DMS53 treated with DMSO at 0.1 percent for 48 hours (cell line): ENCODE measurements around the gene NANOS3.

Experiments used
- DNase-seq: peaks from one replicate; lab custom pipeline; 2025; ENCODE audit not compliant: unreplicated experiment; lab: John Stamatoyannopoulos, UW

The NANOS3 gene

DNA sequence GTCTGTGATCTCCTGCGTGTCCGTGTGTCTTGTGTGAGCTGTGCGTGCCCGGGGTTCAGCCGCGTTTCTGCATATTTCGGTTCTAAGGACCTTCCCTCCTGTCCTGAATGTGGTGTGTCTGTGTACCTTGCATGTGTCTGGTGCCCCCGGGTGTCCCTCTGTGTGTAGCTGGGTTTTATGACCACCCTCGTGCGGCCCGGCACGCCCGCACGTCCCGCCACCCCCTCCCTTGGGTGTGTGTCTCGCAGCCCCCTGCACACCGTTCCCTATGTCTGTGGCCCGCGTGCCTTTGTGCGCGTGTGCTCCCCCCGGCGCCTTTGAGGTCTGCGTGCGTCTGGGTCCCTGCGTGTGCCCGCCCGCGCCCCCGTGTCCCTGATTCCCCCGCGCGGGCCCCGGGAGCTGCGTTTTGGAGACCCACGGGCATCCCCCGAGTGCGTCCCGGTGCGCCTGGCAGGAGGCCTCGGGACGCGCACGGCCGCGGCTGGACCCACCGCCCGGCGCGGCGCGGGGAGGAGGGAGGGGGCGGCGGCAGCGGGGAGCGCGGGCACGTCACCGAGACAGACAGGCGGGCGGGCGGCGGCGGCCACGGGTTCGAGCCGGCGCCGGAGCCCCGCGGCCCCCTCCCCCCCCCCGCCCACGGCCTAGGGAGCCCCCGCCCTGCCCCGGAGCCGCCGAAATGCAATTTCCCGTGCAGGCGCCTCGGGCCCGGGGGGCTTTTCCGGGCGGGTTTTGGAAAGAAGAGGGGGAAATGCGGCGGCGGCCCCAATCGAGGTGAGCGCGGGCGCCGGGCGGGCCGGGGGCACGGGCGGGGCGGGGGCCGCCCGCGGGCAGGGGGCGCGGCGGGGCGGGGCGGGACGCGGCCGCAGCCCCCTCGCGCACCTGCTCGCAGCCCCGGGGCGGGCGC is 12.0 kb upstream of the NANOS3 start:
- DNase-seq = no peak

DNA sequence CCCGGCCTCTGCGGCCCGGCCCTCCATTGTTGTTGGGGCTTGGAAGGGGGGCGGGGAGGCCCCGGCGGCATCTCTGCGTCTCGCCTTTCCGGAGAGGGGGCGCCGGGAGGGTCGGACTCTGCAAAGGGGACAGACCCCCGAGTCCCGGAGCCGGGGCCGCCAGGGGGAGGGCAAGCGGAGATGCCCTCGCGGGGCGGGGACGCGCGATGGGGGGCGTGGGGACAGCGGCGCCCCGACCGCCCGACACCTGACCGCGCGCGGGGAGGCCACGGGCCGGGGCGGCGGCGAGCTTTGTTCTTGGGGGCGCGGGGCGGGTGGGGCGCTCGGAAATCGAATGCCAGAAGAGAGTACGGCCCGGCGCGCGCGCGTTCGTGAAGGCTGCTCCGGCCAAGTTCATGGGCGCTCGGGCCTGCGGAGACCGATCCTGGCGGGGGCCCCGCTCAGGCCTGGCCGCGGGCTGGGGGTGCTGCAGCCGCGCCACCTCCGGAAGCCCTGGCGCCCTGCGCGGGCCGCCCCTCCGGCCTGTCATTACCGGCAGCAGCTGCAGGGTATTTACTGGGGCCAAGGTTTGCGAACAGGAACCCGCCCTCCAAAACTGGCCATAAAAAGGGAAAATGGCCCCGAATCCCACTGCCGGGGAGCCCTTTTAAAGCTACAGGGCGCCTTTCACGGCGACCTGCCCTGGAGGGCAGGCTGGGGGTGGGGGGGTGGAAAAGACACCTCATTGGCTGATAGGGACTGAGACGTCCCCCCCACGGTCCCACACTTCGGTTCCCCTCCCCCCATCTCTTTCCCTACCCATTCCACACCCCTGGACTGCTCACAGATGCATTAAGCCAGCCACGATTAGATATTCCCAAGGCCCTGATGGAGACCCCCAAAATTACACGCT is 11.1 kb upstream of the NANOS3 start:
- DNase-seq = no peak

DNA sequence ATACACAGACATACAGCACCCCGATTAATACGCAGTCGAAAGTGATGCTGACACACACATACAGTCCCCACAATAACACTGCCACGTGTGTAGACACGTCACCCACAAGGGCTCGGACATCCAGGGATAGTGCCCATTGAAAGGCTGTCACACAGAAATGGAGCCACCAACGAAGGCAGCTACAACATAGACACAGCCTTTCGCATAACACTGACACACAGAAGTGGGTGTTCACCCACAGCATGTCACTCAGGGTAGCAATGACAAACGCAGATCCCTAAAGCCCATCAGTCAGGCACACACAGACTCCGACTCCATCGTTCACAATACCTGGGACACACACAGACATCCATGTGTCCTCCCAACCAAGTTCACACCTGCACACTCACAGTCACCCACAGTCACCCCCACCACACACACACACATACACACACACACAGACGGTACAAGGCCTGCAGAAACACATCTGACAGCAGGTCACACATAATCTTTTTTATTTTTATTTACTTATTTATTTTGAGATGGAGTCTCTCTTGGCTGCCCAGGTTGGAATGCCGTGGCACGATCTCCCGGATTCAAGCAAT is 10.4 kb upstream of the NANOS3 start:
- DNase-seq = no peak

DNA sequence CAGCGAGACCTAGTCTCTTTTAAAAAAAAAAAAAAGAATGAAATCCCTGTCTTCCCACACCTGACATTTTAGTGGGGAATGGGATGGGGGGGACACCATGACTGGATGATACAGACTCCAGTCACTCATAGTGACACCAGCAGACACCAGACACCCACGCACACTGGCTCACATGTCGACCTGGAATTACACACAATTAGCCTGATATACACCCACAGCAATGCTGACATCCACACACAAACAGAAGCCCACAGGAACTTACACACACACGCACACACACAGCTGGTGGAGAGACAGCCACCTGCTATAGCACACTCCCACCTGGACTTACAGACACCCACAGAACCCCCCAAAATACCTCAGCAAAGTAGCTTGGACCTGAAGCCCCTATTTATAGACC is 8.3 kb upstream of the NANOS3 start:
- DNase-seq = no peak

DNA sequence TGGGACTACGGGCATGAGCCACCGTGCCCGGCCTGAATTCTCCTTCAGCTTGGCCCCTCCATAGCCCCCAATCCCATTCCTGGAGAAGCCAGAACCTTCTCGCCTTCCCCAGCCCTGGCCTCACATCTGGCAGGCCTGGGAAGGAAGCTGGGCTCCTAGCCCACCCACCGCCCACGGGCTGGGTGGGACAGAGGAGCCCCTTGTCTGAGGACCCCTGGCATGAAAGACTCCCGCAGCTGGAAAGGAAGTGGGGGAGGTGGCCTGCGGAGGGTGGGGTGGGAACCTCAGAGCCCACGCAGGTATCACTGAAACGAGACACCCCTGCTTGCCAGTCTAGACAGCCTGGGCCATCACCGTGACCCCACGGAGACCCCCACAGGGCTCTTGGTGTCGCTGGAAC is 7.7 kb upstream of the NANOS3 start:
- DNase-seq = no peak

- DNase-seq = no peak
Measured at GRCh38 chr19:13870873-13871272, 6.1 kb upstream of the NANOS3 start.

GRCh38 chr19:13872339-13872694 is 4.6 kb upstream of the NANOS3 start:
- DNase-seq = no peak

DNA sequence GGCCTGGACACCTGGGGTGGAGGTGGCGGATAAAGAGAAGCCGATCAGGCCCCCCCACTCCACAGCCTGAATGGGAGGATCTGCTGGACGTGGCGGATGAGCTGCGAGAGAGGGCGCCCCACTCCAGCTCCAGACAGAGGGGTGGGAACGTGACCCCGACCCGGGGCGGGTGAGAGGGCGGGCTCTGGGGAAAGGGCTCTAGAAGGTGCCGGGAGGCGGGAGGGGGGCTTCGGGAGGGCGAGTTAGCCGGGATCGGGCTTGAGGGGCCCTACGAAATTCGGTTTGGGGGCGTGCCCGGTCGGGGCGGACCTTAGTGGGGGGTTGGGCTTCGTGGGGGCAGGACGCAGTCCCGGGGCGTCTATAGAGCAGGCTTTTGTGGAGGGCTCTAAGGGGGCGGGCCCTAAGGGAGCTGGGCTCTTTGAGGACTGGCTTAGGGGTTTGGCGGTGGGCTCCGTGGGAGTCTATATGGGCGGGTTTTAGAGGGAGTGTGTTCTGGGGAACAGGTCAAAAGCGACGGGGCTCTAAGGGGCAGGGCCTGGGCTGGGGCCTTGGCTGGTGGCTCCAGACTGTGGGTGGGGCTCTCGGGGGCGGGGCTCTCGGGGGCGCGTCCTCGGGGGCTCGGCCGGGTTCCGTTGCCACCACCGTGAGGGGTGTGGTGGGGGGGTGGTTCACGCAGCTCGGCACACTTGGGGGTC is 4.1 kb upstream of the NANOS3 start:
- DNase-seq = no peak

DNA sequence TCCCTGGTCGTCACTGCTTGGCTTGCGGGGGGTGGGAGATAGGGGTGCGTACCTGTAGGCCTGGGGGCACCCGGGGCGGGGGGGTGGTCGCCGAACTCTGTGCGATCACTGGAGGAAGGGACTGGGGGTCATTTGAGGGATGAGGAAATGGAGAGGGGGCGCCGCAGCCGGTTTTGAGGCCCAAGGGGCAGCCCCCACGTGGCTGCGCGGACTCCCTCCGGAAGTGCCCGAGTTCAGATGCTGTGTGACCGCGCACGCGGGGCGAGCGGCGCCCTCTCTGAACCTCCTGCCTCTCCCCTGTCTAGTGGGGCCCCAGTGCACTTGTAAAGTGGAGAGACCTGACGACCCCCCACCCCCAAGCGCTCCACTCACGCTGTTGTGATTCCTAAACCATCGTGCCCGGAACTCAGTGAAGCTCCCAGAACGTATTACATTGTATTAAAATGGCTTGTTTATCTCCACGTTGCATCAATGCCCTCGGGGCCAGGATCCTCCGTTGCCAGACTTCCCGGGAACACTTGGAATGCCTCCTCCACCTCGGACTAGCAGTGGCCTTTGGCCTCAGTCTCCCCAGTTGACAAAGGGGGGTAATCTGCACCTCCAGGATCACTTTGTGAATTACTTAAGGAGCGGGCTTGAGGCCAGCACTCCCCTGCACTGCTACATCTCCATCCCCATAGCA is 3.0 kb upstream of the NANOS3 start:
- no peak for DNase-seq

- DNase-seq = no peak
Measured at GRCh38 chr19:13875824-13876223, 1.1 kb upstream of the NANOS3 start.

GRCh38 chr19:13877303-13877702 is 369 bp downstream of the NANOS3 start:
- DNase-seq = no peak

- DNase-seq = peak; percentile 90
Measured at GRCh38 chr19:13880059-13881043, 3.4 kb downstream of the NANOS3 start.

DNA sequence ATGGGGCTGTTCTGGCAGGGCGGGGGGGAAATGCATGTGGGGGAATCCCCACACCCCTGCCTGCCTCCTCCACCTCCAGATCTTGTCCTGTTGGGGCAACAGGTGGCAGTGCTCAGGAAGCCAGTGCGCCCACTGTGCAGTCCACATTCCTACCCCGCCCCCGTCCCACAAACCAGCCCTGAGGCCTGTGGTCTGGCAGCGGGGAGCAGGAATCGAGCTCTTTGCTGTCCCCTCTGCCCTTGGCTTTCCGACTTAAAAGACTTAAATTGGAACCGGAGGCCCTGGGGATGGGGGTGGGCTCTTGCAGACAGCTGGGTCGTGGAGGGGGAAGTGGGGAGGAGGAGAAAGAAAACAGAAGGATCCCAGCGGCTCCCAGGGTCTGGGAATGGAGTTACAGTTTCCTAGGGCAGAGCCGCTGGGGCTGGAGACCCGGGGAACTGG is 4.3 kb downstream of the NANOS3 start:
- DNase-seq = no peak

- no peak for DNase-seq
Measured at GRCh38 chr19:13881692-13882418, 4.9 kb downstream of the NANOS3 start.

- no peak for DNase-seq
Measured at GRCh38 chr19:13882419-13882795, 5.5 kb downstream of the NANOS3 start.

GRCh38 chr19:13882836-13883235 is 5.9 kb downstream of the NANOS3 start:
- no peak for DNase-seq

GRCh38 chr19:13883516-13884064 is 6.7 kb downstream of the NANOS3 start:
- no peak for DNase-seq
